HEK293T (cell line): ENCODE results near the gene SDR39U1.
A peak's percentile ranks its signal among the peaks of the same experiment; 100 is the strongest.

Source experiments
- CTCF ChIA-PET: fragments of 350-600 bp; formaldehyde crosslinking; extraction: SDS; loops from one replicate; lab custom pipeline; 2021; ENCODE audit warnings: antibody characterized with exemption, inconsistent platforms; lab: Yijun Ruan, JAX
- POLR2A ChIA-PET: fragments of 350-600 bp; formaldehyde crosslinking; extraction: SDS; loops from one replicate; lab custom pipeline; 2020; ENCODE audit warnings: antibody characterized with exemption, inconsistent platforms; lab: Yijun Ruan, JAX
- DNase-seq: peaks from one replicate; pipeline ENCODE4 v3.0.0; 2012; ENCODE audit warnings: mixed read lengths; ENCODE audit errors: extremely low spot score
- ARNT ChIP-seq: fragments of 450-650 bp; IDR thresholded peaks from 2 replicates; pipeline ENCODE4 v1.6.1; 2017; ENCODE audit warnings: mild to moderate bottlenecking
- BHLHE40 ChIP-seq: fragments of 450-650 bp; IDR thresholded peaks from 2 replicates; pipeline ENCODE4 v1.6.1; 2016; ENCODE audit warnings: mild to moderate bottlenecking, moderate library complexity, borderline replicate concordance
- CTBP1 ChIP-seq: fragments of 450-650 bp; IDR thresholded peaks from 2 replicates; pipeline ENCODE4 v1.6.1; 2016; ENCODE audit warnings: borderline replicate concordance
- ELF4 ChIP-seq: fragments of 450-650 bp; IDR thresholded peaks from 2 replicates; pipeline ENCODE4 v1.6.1; 2017; ENCODE audit warnings: antibody characterized with exemption
- FOXA1 ChIP-seq: fragments of 450-650 bp; IDR thresholded peaks from 2 replicates; pipeline ENCODE4 v1.6.1; 2016; ENCODE audit warnings: mild to moderate bottlenecking
- FOXK2 ChIP-seq: fragments of 450-650 bp; IDR thresholded peaks from 2 replicates; pipeline ENCODE4 v1.6.1; 2016; ENCODE audit warnings: mild to moderate bottlenecking
- FOXM1 ChIP-seq: fragments of 450-650 bp; IDR thresholded peaks from 2 replicates; pipeline ENCODE4 v1.6.1; 2017; ENCODE audit warnings: mild to moderate bottlenecking, borderline replicate concordance
- HDGF ChIP-seq: fragments of 450-650 bp; IDR thresholded peaks from 2 replicates; pipeline ENCODE4 v1.6.1; 2017; ENCODE audit warnings: antibody characterized with exemption, borderline replicate concordance
- L3MBTL2 ChIP-seq: fragments of 450-650 bp; conservative IDR thresholded peaks from 2 replicates; pipeline ENCODE4 v1.6.1; 2016; ENCODE audit warnings: mild to moderate bottlenecking
- LEF1 ChIP-seq: fragments of 450-650 bp; IDR thresholded peaks from 2 replicates; pipeline ENCODE4 v1.6.1; 2017; ENCODE audit warnings: mild to moderate bottlenecking, borderline replicate concordance
- NFRKB ChIP-seq: fragments of 450-650 bp; IDR thresholded peaks from 2 replicates; pipeline ENCODE4 v1.6.1; 2016; ENCODE audit warnings: mild to moderate bottlenecking, moderate library complexity
- SP1 ChIP-seq: fragments of 450-650 bp; IDR thresholded peaks from 2 replicates; pipeline ENCODE4 v1.6.1; 2017
- SUZ12 ChIP-seq: fragments of 450-650 bp; IDR thresholded peaks from 2 replicates; pipeline ENCODE4 v1.6.1; 2016; ENCODE audit warnings: mild to moderate bottlenecking
- TARDBP ChIP-seq: fragments of 450-650 bp; IDR thresholded peaks from 2 replicates; pipeline ENCODE4 v1.6.1; 2016
- ZNF384 ChIP-seq: fragments of 450-650 bp; IDR thresholded peaks from 2 replicates; pipeline ENCODE4 v1.6.1; 2016
- TF ChIP-seq, protein P1 (sequence below): fragments of 450-650 bp; IDR thresholded peaks from 2 replicates; pipeline ENCODE4 v1.6.1; 2016

SDR39U1 gene

DNA sequence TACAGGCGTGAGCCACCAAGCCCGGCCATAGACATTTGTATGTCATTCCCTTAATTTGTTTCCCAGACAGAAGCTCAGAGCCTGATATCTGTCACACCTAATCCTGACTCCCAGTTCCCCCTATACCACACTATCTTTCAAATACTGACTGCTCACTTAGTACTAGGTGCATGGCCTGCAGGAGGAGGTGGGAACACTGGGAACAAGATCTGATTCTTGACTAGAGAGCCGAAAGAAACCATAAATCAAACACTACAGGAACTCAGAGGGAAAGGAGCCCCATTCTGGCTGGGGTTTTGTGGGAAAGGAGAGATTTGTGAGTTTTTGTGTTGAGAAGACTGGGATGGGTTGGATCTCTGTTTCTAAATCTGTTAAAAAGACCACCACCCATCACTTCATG is 7.9 kb downstream of the SDR39U1 start:
- POLR2A ChIA-PET: no interaction called here

DNA sequence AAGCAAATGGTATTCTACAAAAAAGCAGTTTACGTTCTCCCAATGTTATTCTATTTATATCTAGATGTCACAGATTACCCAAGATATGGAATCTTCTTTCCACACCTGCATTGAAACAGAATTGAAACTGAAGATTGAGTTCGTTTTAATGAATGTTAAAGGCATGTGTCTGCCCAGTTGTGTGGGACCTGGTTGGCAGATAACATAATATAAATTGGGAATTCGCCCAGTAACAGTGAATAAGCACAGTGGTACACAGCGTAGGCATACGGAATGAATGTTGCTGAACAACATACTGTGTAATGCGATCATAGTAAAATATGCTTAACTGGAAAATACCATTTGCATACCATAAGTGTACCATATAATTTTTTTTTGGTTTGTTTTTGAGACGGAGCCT is 8.5 kb downstream of the SDR39U1 start:
- TF ChIP-seq CTBP1: no peak
- no peak for TF ChIP-seq LEF1
- TF ChIP-seq ELF4: no peak
- TF ChIP-seq SP1: no peak
- no peak for TF ChIP-seq BHLHE40
- TF ChIP-seq TARDBP: no peak
- TF ChIP-seq L3MBTL2: no peak
- no peak for TF ChIP-seq ARNT
- TF ChIP-seq SUZ12: no peak
- no peak for TF ChIP-seq ZNF384
- TF ChIP-seq FOXK2: no peak
- TF ChIP-seq FOXA1: no peak
- TF ChIP-seq NFRKB: no peak
- TF ChIP-seq, protein P1, sequence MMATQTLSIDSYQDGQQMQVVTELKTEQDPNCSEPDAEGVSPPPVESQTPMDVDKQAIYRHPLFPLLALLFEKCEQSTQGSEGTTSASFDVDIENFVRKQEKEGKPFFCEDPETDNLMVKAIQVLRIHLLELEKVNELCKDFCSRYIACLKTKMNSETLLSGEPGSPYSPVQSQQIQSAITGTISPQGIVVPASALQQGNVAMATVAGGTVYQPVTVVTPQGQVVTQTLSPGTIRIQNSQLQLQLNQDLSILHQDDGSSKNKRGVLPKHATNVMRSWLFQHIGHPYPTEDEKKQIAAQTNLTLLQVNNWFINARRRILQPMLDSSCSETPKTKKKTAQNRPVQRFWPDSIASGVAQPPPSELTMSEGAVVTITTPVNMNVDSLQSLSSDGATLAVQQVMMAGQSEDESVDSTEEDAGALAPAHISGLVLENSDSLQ: no peak
- TF ChIP-seq HDGF: no peak
- TF ChIP-seq FOXM1: no peak
- ChIA-PET CTCF (no interaction called here), POLR2A (interaction anchor here (2.9 kb wide), 1 partner anchor 68 kb away, joined by 28 read pairs; no protein-coding TSS in a partner anchor)
- DNase-seq: no peak

More for the DNA sequence above, 7.9 kb downstream of the SDR39U1 start:
- TF ChIP-seq, protein P1: no peak
- no peak for TF ChIP-seq ZNF384
- TF ChIP-seq ELF4: no peak
- TF ChIP-seq TARDBP: no peak
- no peak for TF ChIP-seq LEF1
- no peak for TF ChIP-seq CTBP1
- no peak for TF ChIP-seq BHLHE40
- TF ChIP-seq FOXM1: no peak
- TF ChIP-seq SP1: no peak
- TF ChIP-seq NFRKB: no peak
- TF ChIP-seq FOXA1: no peak
- TF ChIP-seq HDGF: no peak
- no peak for TF ChIP-seq FOXK2
- TF ChIP-seq SUZ12: no peak
- no peak for TF ChIP-seq ARNT
- TF ChIP-seq L3MBTL2: no peak
- no peak for DNase-seq
- CTCF ChIA-PET: no interaction called here

DNA sequence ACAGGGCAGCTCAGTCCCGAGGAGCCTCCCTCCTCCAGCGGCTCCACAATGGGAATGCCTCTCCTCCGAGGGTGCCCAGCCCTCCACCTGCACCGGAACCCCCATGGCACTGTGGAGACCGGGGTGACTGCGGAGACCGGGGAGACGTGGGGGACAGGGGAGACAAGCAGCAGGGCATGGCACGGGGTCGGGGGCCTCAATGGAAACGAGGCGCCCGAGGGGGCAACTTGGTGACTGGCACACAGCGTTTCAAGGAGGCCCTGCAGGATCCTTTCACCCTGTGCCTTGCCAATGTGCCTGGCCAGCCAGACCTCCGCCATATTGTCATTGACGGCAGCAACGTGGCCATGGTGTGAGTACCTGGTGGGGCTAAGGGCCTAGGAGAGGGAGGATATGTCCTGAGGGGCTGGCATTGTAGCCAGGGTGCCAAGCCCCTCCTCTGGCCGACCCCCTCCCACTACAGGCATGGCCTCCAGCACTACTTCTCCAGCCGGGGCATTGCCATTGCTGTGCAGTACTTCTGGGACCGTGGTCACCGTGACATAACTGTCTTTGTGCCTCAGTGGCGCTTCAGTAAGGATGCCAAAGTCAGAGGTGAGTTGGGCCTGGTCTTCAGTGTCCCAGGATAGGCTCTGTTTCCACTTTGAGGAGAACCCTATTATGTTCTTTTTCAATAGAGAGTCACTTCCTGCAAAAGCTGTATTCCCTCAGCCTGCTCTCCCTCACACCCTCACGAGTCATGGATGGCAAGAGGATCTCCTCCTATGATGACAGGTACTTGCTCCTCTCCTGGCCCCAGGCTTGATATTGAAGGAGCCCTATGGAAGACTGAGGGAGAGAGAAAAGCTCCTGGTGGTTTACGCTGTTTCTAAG is 10.1 kb downstream of the SDR39U1 start:
- ChIA-PET CTCF (interaction anchor here (0.5 to 6.3 kb wide), 28 partner anchors 9 to 190 kb away, joined by 3 to 145 read pairs (median 8); partner anchors contain the start of genes ADCY4, CIDEB, NYNRIN and SDR39U1), POLR2A (interaction anchor here (0.6 to 3.7 kb wide), 28 partner anchors 9 to 339 kb away, joined by 3 to 46 read pairs (median 4); partner anchors contain the start of genes CIDEB, DHRS1, NOP9 and PCK2)
- no peak for DNase-seq
- TF ChIP-seq FOXM1: no peak
- TF ChIP-seq ZNF384: no peak
- TF ChIP-seq TARDBP: no peak
- TF ChIP-seq L3MBTL2: no peak
- no peak for TF ChIP-seq SUZ12
- TF ChIP-seq BHLHE40: no peak
- TF ChIP-seq LEF1: no peak
- TF ChIP-seq, protein P1: no peak
- no peak for TF ChIP-seq NFRKB
- TF ChIP-seq FOXA1: no peak
- TF ChIP-seq HDGF: no peak
- no peak for TF ChIP-seq SP1
- no peak for TF ChIP-seq ARNT
- no peak for TF ChIP-seq CTBP1
- TF ChIP-seq ELF4: no peak

DNA sequence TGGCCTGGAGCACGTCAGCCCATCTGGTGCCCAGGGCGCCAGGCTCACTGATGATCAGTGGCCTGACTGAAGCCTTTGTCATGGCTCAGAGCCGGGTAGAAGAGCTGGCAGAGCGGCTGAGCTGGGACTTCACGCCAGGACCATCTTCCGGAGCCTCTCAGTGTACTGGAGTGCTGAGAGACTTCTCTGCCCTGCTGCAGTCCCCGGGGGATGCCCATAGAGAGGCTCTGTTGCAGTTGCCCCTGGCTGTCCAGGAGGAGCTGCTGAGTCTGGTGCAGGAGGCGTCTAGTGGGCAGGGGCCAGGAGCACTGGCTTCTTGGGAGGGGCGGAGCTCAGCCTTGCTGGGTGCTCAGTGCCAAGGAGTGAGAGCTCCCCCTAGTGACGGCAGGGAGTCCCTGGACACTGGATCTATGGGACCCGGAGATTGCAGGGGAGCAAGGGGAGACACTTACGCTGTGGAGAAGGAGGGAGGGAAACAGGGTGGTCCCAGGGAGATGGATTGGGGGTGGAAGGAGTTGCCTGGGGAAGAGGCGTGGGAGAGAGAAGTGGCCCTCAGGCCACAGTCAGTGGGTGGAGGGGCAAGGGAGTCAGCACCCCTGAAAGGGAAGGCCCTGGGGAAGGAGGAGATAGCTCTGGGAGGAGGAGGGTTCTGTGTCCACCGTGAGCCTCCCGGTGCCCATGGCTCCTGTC is 10.9 kb downstream of the SDR39U1 start:
- POLR2A ChIA-PET: interaction anchor here (0.6 to 3.7 kb wide), 30 partner anchors 8 to 338 kb away, joined by 3 to 46 read pairs (median 4); partner anchors contain the start of genes ADCY4, CHMP4A, CIDEB and DHRS1

More for the DNA sequence above, 10.9 kb downstream of the SDR39U1 start:
- DNase-seq: peak; percentile 86
- CTCF ChIA-PET: interaction anchor here (0.6 to 6.3 kb wide), 36 partner anchors 8 to 237 kb away, joined by 3 to 145 read pairs (median 7); partner anchors contain the start of genes ADCY4, CIDEB, NYNRIN and SDR39U1
- TF ChIP-seq SP1: no peak
- TF ChIP-seq HDGF: peak; percentile 90; the same call in 1 of the 2 replicates
